Neural progenitor cell (in vitro differentiated cells): ENCODE measurements around the gene ALK. TPM values are rescaled to one million over a fixed set of nuclear protein-coding genes. Genes with fewer than 3 reads are reported as not detected.

Source experiments
- DNase-seq: peaks from one replicate; pipeline ENCODE4 v3.0.0-alpha.2; 2016; ENCODE audit warnings: low spot score
- H2AFZ ChIP-seq: fragments of 200-600 bp; sonication (generic); replicated peaks from 2 replicates; pipeline ENCODE4 v1.6.1; 2016; ENCODE audit warnings: antibody characterized with exemption
- H3F3A ChIP-seq: fragments of 200-600 bp; sonication (generic); 2 replicates; pipeline ENCODE4 v1.6.1; 2016; ENCODE audit warnings: antibody characterized with exemption, low read depth
- H3K27ac ChIP-seq: fragments of 200-600 bp; sonication (generic); 2 replicates; pipeline ENCODE4 v1.5.1; 2016; ENCODE audit warnings: mild to moderate bottlenecking
- H3K27me3 ChIP-seq: fragments of 200-600 bp; sonication (generic); 2 replicates; pipeline ENCODE4 v1.6.1; 2016; ENCODE audit warnings: mild to moderate bottlenecking, moderate library complexity
- H3K36me3 ChIP-seq: fragments of 200-600 bp; sonication (generic); 2 replicates; pipeline ENCODE4 v1.5.1; 2016
- H3K4me1 ChIP-seq: fragments of 200-600 bp; sonication (generic); 2 replicates; pipeline ENCODE4 v1.6.1; 2016; ENCODE audit warnings: mixed run types
- H3K4me2 ChIP-seq: fragments of 200-600 bp; sonication (generic); 2 replicates; pipeline ENCODE4 v1.6.1; 2016
- H3K4me3 ChIP-seq: fragments of 200-600 bp; sonication (generic); 2 replicates; pipeline ENCODE4 v1.5.1; 2016
- H3K79me2 ChIP-seq: fragments of 200-600 bp; sonication (generic); 2 replicates; pipeline ENCODE4 v1.6.1; 2016; ENCODE audit warnings: low read depth
- H3K9ac ChIP-seq: fragments of 200-600 bp; sonication (generic); 2 replicates; pipeline ENCODE4 v1.6.1; 2016
- H3K9me3 ChIP-seq: fragments of 200-600 bp; sonication (generic); 2 replicates; pipeline ENCODE4 v1.5.1; 2016; ENCODE audit warnings: low read depth
- H4K20me1 ChIP-seq: fragments of 200-600 bp; sonication (generic); 2 replicates; pipeline ENCODE4 v1.6.1; 2016; ENCODE audit warnings: low read depth
- H3K27ac Mint-ChIP-seq: 3 replicates; pipeline ENCODE4 v1.8.0; 2021; ENCODE audit warnings: mixed read lengths
- H3K27me3 Mint-ChIP-seq: 2 replicates; pipeline ENCODE4 v1.8.0; 2022; ENCODE audit warnings: low read depth, mild to moderate bottlenecking, inconsistent platforms, moderate library complexity, mixed read lengths; ENCODE audit not compliant: insufficient read depth
- H3K36me3 Mint-ChIP-seq: 3 replicates; pipeline ENCODE4 v1.8.0; 2021; ENCODE audit warnings: mixed read lengths
- H3K4me1 Mint-ChIP-seq: 3 replicates; pipeline ENCODE4 v1.8.0; 2021; ENCODE audit warnings: mixed read lengths
- H3K4me3 Mint-ChIP-seq: 3 replicates; pipeline ENCODE4 v1.8.0; 2021; ENCODE audit warnings: mild to moderate bottlenecking, moderate library complexity, mixed read lengths
- H3K9me3 Mint-ChIP-seq: 3 replicates; pipeline ENCODE4 v1.8.0; 2020; ENCODE audit warnings: mixed read lengths
- EZH2 ChIP-seq: fragments of 200-600 bp; sonication (generic); IDR thresholded peaks from 2 replicates; pipeline ENCODE4 v1.6.1; 2017; ENCODE audit warnings: antibody characterized with exemption, mild to moderate bottlenecking, moderate library complexity
- EZH2phosphoT487 ChIP-seq: fragments of 200-600 bp; sonication (generic); IDR thresholded peaks from 2 replicates; pipeline ENCODE4 v1.6.1; 2017; ENCODE audit warnings: antibody characterized with exemption
- total RNA-seq: library from RNA; depleted of rRNA; stranded (reverse); fragments of >200 nt; gene quantifications from 2 replicates; pipeline ENCODE4 v1.2.3, GENCODE V29; 2015; ENCODE audit warnings: low replicate concordance
- TF ChIP-seq, protein P1 (sequence below): fragments of 200-600 bp; sonication (generic); IDR thresholded peaks from 2 replicates; pipeline ENCODE4 v1.5.1; 2017; ENCODE audit warnings: antibody characterized with exemption, mild to moderate bottlenecking

The ALK gene
- total RNA-seq, 1 donor from 2014 or later, result not detected

DNA sequence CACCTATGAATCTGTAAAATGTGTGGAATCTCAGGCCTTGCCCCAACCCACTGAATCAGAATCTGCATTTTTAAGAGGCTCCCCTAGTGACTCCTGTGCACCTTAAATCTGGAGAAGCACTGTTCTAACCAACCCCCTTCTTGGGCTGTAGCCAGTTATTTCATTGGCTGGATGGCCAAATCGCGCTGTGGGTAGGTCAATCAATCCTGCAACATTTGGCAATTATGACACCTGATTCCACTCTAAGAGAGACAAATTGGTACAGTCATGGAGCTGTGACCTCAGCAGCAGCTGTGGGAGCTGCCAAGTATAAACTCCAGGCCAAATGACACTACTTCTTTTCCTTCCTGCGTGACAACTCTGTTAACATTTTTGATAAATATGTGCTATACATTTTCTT is 597.4 kb downstream of the ALK start:
- Histone ChIP-seq H4K20me1 (no peaks in the 10 kb centered on the region), H3K4me1 (peaks cover 11% of the 10 kb centered on the region), H3K9me3 (no peaks in the 10 kb centered on the region), H3K27me3 (no peaks in the 10 kb centered on the region), H3K4me3 (no peak overlapping the region), H3K79me2 (no peaks in the 10 kb centered on the region), H3K4me2 (peak overlapping the region; percentile 21), H3K36me3 (no peaks in the 10 kb centered on the region), H2AFZ (no peak overlapping the region), H3F3A (peaks cover 11% of the 10 kb centered on the region), H3K9ac (no peak overlapping the region), H3K27ac (no peak overlapping the region)
- peaks cover 5% of the 10 kb centered on the region for H3K4me1 Mint-ChIP-seq
- peaks cover 3% of the 10 kb centered on the region for H3K9me3 Mint-ChIP-seq
- no peak for DNase-seq
- no peaks in the 10 kb centered on the region for H3K36me3 Mint-ChIP-seq
- H3K27me3 Mint-ChIP-seq, result peaks cover 3% of the 10 kb centered on the region
- H3K4me3 Mint-ChIP-seq, result no peak overlapping the region
- no peak for TF ChIP-seq EZH2phosphoT487
- no peak for TF ChIP-seq EZH2
- TF ChIP-seq, protein P1, sequence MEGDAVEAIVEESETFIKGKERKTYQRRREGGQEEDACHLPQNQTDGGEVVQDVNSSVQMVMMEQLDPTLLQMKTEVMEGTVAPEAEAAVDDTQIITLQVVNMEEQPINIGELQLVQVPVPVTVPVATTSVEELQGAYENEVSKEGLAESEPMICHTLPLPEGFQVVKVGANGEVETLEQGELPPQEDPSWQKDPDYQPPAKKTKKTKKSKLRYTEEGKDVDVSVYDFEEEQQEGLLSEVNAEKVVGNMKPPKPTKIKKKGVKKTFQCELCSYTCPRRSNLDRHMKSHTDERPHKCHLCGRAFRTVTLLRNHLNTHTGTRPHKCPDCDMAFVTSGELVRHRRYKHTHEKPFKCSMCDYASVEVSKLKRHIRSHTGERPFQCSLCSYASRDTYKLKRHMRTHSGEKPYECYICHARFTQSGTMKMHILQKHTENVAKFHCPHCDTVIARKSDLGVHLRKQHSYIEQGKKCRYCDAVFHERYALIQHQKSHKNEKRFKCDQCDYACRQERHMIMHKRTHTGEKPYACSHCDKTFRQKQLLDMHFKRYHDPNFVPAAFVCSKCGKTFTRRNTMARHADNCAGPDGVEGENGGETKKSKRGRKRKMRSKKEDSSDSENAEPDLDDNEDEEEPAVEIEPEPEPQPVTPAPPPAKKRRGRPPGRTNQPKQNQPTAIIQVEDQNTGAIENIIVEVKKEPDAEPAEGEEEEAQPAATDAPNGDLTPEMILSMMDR, result no peak
- no peak overlapping the region for H3K27ac Mint-ChIP-seq

DNA sequence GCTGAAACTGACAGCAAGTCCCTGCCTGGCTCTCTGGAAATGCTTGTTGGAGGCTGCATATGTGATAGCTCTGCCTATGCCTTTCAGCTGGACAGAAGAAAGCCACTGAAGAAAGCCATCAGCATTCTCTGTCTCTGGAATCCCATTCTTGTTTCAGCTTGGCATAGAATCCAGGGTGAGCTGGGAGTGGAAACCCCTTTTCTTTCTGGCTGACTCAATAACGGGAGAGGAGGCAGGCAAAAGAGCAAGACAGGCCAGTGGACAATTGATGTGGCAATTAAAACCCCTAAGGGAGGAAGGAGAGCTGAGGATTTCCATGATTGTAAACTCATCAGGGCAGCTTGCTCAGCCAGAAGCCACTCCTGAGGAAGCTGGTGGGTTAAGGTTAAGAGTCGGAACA is 598.1 kb downstream of the ALK start:
- Histone ChIP-seq H3K27ac (no peak overlapping the region), H3K4me3 (no peak overlapping the region), H3K36me3 (no peaks in the 10 kb centered on the region), H3K27me3 (no peaks in the 10 kb centered on the region), H3K4me2 (peak overlapping the region; percentile 21), H3K79me2 (no peaks in the 10 kb centered on the region), H3K9me3 (no peaks in the 10 kb centered on the region), H4K20me1 (no peaks in the 10 kb centered on the region), H2AFZ (no peak overlapping the region), H3F3A (peaks cover 11% of the 10 kb centered on the region), H3K4me1 (peaks cover 11% of the 10 kb centered on the region), H3K9ac (no peak overlapping the region)
- Mint-ChIP-seq H3K27ac (no peak overlapping the region), H3K27me3 (peaks cover 3% of the 10 kb centered on the region), H3K4me1 (peaks cover 5% of the 10 kb centered on the region), H3K9me3 (peaks cover 3% of the 10 kb centered on the region), H3K4me3 (no peak overlapping the region), H3K36me3 (no peaks in the 10 kb centered on the region)
- TF ChIP-seq, protein P1, result no peak
- TF ChIP-seq EZH2phosphoT487 (no peak), EZH2 (no peak)
- peak; percentile 63 for DNase-seq

DNA sequence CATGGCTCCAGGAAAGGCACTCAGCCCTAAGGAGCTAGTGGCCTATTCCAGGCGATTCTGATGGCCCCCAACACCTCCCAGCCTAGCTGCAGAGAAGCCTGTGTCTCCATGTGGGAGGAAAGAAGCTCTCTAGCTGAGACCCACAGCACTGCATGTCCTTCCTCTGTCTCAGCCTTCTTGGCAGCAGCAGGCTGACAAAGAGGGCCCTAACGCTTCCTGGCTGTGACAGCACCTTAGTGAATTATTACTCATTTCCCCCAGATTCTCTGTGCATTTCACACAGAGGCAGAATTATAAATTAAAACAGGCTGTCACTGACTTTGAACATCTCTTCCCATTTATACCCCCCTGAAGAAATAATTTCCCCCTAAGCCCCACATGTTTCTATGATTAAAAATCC is 599.4 kb downstream of the ALK start:
- H3K4me2 ChIP-seq, result no peak overlapping the region

More for the DNA sequence above, 599.4 kb downstream of the ALK start:
- H3K27me3 Mint-ChIP-seq, result peaks cover 3% of the 10 kb centered on the region
- no peaks in the 10 kb centered on the region for H3K36me3 ChIP-seq
- H3K27me3 ChIP-seq, result no peaks in the 10 kb centered on the region
- H3K9me3 Mint-ChIP-seq, result peaks cover 2% of the 10 kb centered on the region
- H3K36me3 Mint-ChIP-seq, result no peaks in the 10 kb centered on the region
- no peak overlapping the region for H2AFZ ChIP-seq
- H3K79me2 ChIP-seq, result no peaks in the 10 kb centered on the region
- peaks cover 11% of the 10 kb centered on the region for H3K4me1 ChIP-seq
- H3K27ac ChIP-seq, result no peak overlapping the region
- H3K4me3 ChIP-seq, result no peak overlapping the region
- H3K9ac ChIP-seq, result no peak overlapping the region
- peak overlapping the region; percentile 18 for H3K27ac Mint-ChIP-seq
- no peaks in the 10 kb centered on the region for H4K20me1 ChIP-seq
- peaks cover 11% of the 10 kb centered on the region for H3F3A ChIP-seq
- TF ChIP-seq EZH2phosphoT487 (no peak), EZH2 (no peak)
- TF ChIP-seq, protein P1, result no peak
- peaks cover 5% of the 10 kb centered on the region for H3K4me1 Mint-ChIP-seq
- H3K9me3 ChIP-seq, result no peaks in the 10 kb centered on the region
- DNase-seq, result no peak
- no peak overlapping the region for H3K4me3 Mint-ChIP-seq
